K562 (cell line): ENCODE measurements around the gene BCL11A. TPM values are rescaled to one million over a fixed set of nuclear protein-coding genes. Genes with fewer than 3 reads are reported as not detected.

ENCODE experiments used
- ATAC-seq: fragments of 200-7000 bp; cut with Tn5 transposase; 3 replicates; pipeline ENCODE4 v1.9.1; 2020; ENCODE audit warnings: moderate library complexity
- BruUV-seq: library from RNA; stranded (reverse); fragments of 400-500 nt; replicated peaks from 2 replicates; lab custom pipeline; 2021; lab: Mats Ljungman, UMichigan
- CTCF ChIA-PET: fragments of 300-600 bp; formaldehyde crosslinking; extraction: SDS; loops from one replicate; lab custom pipeline; 2021; ENCODE audit warnings: low intra/inter-chr PET ratio; lab: Yijun Ruan, JAX
- POLR2A ChIA-PET: fragments of 300-600, 350-650 bp; sonication (Branson Sonifier 250); formaldehyde crosslinking; extraction: SDS; loops from one replicate; lab custom pipeline; 2021; ENCODE audit warnings: antibody characterized with exemption, inconsistent platforms; lab: Yijun Ruan, JAX
- DNase-seq, 4 experiments: peaks; one replicate each; pipeline versions ENCODE4 v3.0.0 to v3.0.0-alpha.2; 2011 to 2018; ENCODE audit warnings: low spot score in 3 of 4, mixed read lengths in 3 of 4; ENCODE audit errors: extremely low read depth in 1 of 4
- FAIRE-seq: peaks from 2 replicates; lab custom pipeline; 2011; peaks lifted over from hg19 to GRCh38; lab: Jason Lieb, UNC
- H2AFZ ChIP-seq: 2 replicates; pipeline ENCODE4 v1.6.0; 2011; ENCODE audit warnings: low read depth, low read length, control low read depth, inconsistent platforms
- H3K27ac ChIP-seq: fragments of 200-600 bp; 3 replicates; pipeline ENCODE4 v1.8.0; 2011; ENCODE audit warnings: low read depth, mild to moderate bottlenecking, control low read depth, inconsistent platforms, low read length, moderate library complexity, mixed read lengths; ENCODE audit errors: extremely low read depth
- H3K27me3 ChIP-seq, 2 experiments: fragments of 300-600 bp in 1 of 2; 2 replicates in 1 of 2; 3 replicates in 1 of 2; pipeline versions ENCODE4 v1.6.0 to v1.8.0; 2011; ENCODE audit warnings: inconsistent platforms in 2 of 2, low read length in 2 of 2, mild to moderate bottlenecking in 1 of 2, mixed read lengths in 1 of 2, moderate library complexity in 1 of 2; ENCODE audit not compliant: control insufficient read depth in 2 of 2, insufficient read depth in 2 of 2
- H3K36me3 ChIP-seq: fragments of 300-600 bp; 3 replicates; pipeline ENCODE4 v1.8.0; 2011; ENCODE audit warnings: mild to moderate bottlenecking, low read length, inconsistent platforms; ENCODE audit not compliant: control insufficient read depth, insufficient read depth
- H3K4me1 ChIP-seq, 2 experiments: fragments of 200-600 bp in 1 of 2; replicated peaks in 1 of 2; 2 replicates in 1 of 2; 3 replicates in 1 of 2; pipeline versions ENCODE4 v1.5.1 to v1.8.0; 2011; ENCODE audit warnings: inconsistent platforms in 2 of 2, low read length in 2 of 2, mild to moderate bottlenecking in 1 of 2, mixed read lengths in 1 of 2, moderate library complexity in 1 of 2; ENCODE audit not compliant: control insufficient read depth in 2 of 2, insufficient read depth in 2 of 2
- H3K4me2 ChIP-seq: 2 replicates; pipeline ENCODE4 v1.6.1; 2011; ENCODE audit warnings: low read length, control low read depth, inconsistent platforms, mixed read lengths; ENCODE audit not compliant: insufficient read depth
- H3K4me3 ChIP-seq: fragments of 200-600 bp; sonication (generic), shearing (Covaris generic); 2 replicates; pipeline ENCODE4 v1.5.1; 2016; ENCODE audit warnings: control low read depth, inconsistent platforms
- H3K79me2 ChIP-seq: fragments of 200-600 bp; 3 replicates; pipeline ENCODE4 v1.8.0; 2011; ENCODE audit warnings: low read length, inconsistent platforms; ENCODE audit not compliant: control insufficient read depth, insufficient read depth
- H3K9ac ChIP-seq, 2 experiments: 2 replicates each; pipeline versions ENCODE4 v1.6.0 to v1.6.1; 2011; ENCODE audit warnings: low read depth in 2 of 2, low read length in 2 of 2, control low read depth in 1 of 2, inconsistent platforms in 1 of 2, mild to moderate bottlenecking in 1 of 2, mixed read lengths in 1 of 2; ENCODE audit not compliant: insufficient read depth in 1 of 2
- H3K9me1 ChIP-seq: one replicate; pipeline ENCODE4 v1.6.0; 2011; ENCODE audit warnings: inconsistent platforms, mild to moderate bottlenecking, low read length, moderate library complexity; ENCODE audit not compliant: control insufficient read depth, insufficient read depth
- H3K9me3 ChIP-seq: replicated peaks from 2 replicates; pipeline ENCODE4 v1.5.1; 2011; ENCODE audit warnings: low read depth, low read length, inconsistent platforms; ENCODE audit not compliant: control insufficient read depth, insufficient read depth
- H4K20me1 ChIP-seq: replicated peaks from 2 replicates; pipeline ENCODE4 v1.6.1; 2011; ENCODE audit warnings: low read length, inconsistent platforms, mixed read lengths; ENCODE audit not compliant: control insufficient read depth, insufficient read depth
- HSF4 ChIP-seq: fragments of 250-450 bp; sonication (Bioruptor Pico); IDR thresholded peaks from 2 replicates; pipeline ENCODE4 v2.1.2; 2022; ENCODE audit warnings: mild to moderate bottlenecking, moderate library complexity, borderline replicate concordance
- IRF1 ChIP-seq: sonication (generic); formaldehyde crosslinking; IDR thresholded peaks from 2 replicates; pipeline ENCODE4 v1.8.0; 2022; ENCODE audit warnings: missing genetic modification reagents, mild to moderate bottlenecking, borderline replicate concordance
- RHOXF2B ChIP-seq: fragments of 250-450 bp; sonication (Bioruptor Pico); conservative IDR thresholded peaks from 2 replicates; pipeline ENCODE4 v1.5.1; 2021
- SFPQ ChIP-seq: fragments of 200-400 bp; formaldehyde crosslinking; IDR thresholded peaks from 2 replicates; pipeline ENCODE4 v1.6.1; 2017; ENCODE audit warnings: mild to moderate bottlenecking, low read depth, low read length, moderate library complexity
- SNIP1 ChIP-seq: fragments of 450-650 bp; IDR thresholded peaks from 2 replicates; pipeline ENCODE4 v1.7.1; 2017; ENCODE audit warnings: low read depth, mild to moderate bottlenecking
- SRSF9 ChIP-seq: fragments of 200-400 bp; formaldehyde crosslinking; IDR thresholded peaks from 2 replicates; pipeline ENCODE4 v1.6.1; 2017; ENCODE audit warnings: low read depth, low read length, borderline replicate concordance
- ZNF134 ChIP-seq: fragments of 250-450 bp; sonication (Bioruptor Pico); conservative IDR thresholded peaks from 2 replicates; pipeline ENCODE4 v1.4.0; 2020
- ZNF253 ChIP-seq: fragments of 250-450 bp; sonication (Bioruptor Pico); conservative IDR thresholded peaks from 2 replicates; pipeline ENCODE4 v1.6.1; 2021; ENCODE audit warnings: mild to moderate bottlenecking
- ZNF3 ChIP-seq: fragments of 250-450 bp; sonication (Bioruptor Pico); IDR thresholded peaks from 2 replicates; pipeline ENCODE4 v1.5.0; 2021; ENCODE audit warnings: mild to moderate bottlenecking, moderate library complexity
- ZNF512 ChIP-seq: IDR thresholded peaks from 2 replicates; pipeline ENCODE4 v1.6.1; 2016; ENCODE audit warnings: missing genetic modification characterization, missing compliant biosample characterization
- ZNF592 ChIP-seq: fragments of 450-650 bp; IDR thresholded peaks from 2 replicates; pipeline ENCODE4 v1.6.1; 2017; ENCODE audit warnings: antibody characterized with exemption, mild to moderate bottlenecking
- ZNF79 ChIP-seq: fragments of 250-450 bp; sonication (Bioruptor Pico); IDR thresholded peaks from 2 replicates; pipeline ENCODE4 v1.4.0; 2020; ENCODE audit warnings: low read depth, mild to moderate bottlenecking, moderate library complexity
- WGBS: fragments of 100-300 bp; shearing (Covaris generic); methylation state at CpG from one replicate; pipeline ENCODE4 v1.1.6; 2016; ENCODE audit warnings: low coverage, mixed read lengths; ENCODE audit not compliant: insufficient coverage; ENCODE audit errors: missing lambda C conversion rate; 5-methylcytosine and 5-hydroxymethylcytosine counted together
- in situ Hi-C: fragments of 300-500 bp; cut with MboI; formaldehyde crosslinking; loops from 4 replicates; pipeline ENCODE4 v1.15.0; 2018; ENCODE audit warnings: inconsistent platforms, mixed read lengths
- intact Hi-C: fragments of 100-400 bp; cut with micrococcal nuclease; formaldehyde crosslinking; loops from 2 replicates; pipeline ENCODE4 v1.14.2; 2022
- polyA plus RNA-seq, 8 experiments: library from polyadenylated mRNA; depleted of rRNA in 4 of 8; stranded (reverse) in 5 of 8; unstranded in 3 of 8; fragments of >200 nt; fragmentation: Nextera tagmentation in 2 of 8; fragmentation: Illumina TruSeq in 1 of 8; extraction: Ambion mirVana in 2 of 8; extraction: Trizol in 1 of 8; gene quantifications; 2 replicates each; pipeline versions ENCODE4 v1.2.1 to v1.2.3, GENCODE V29; 2011 to 2014; ENCODE audit warnings: inconsistent platforms in 1 of 8, missing spikeins in 1 of 8
- total RNA-seq, 7 experiments: library from RNA; depleted of rRNA in 6 of 7; stranded (reverse); fragments of >200 nt in 6 of 7; fragmentation: Illumina TruSeq in 2 of 7; extraction: Trizol in 2 of 7; gene quantifications; 2 replicates each; pipeline versions ENCODE4 v1.2.1 to v1.2.3, GENCODE V29; 2011 to 2021; ENCODE audit warnings: low replicate concordance in 1 of 7

Gene BCL11A
- total and polyA plus RNA-seq, 9 of the 15 experiments (the other 6 are each of a cell fraction or from before 2014, with no cell fraction given): 0.13 TPM; not detected in 8

GRCh38 chr2:60459851-60460250 is 93.6 kb downstream of the BCL11A start:
- Histone ChIP-seq H3K36me3 (no peaks in the 10 kb centered on the region), H3K79me2 (no peaks in the 10 kb centered on the region), H3K4me3 (no peak overlapping the region), H3K4me2 (no peak overlapping the region), H3K4me1 (peaks cover 0 to 11% of the 10 kb centered on the region in 2 experiments; a peak in 2 of 5 replicates), H3K9me1 (no peaks in the 10 kb centered on the region), H4K20me1 (no peaks in the 10 kb centered on the region), H3K27ac (no peak overlapping the region), H3K9ac (no peak overlapping the region), H3K27me3 (peaks cover 8 to 24% of the 10 kb centered on the region in 2 experiments; a peak in 4 of 5 replicates), H2AFZ (no peak overlapping the region), H3K9me3 (no peaks in the 10 kb centered on the region)
- no TSS peak for BruUV-seq
- ChIA-PET POLR2A (no interaction called here), CTCF (no interaction called here)
- no peak for DNase-seq
- in situ Hi-C loops (no loop called here), intact Hi-C loops (loop anchor here (2.0 kb wide), 1 partner anchor 25 kb away; no protein-coding TSS in a partner anchor)
- 0% methylated on average over 4 of the region's 5 CpGs for WGBS
- no peak for ATAC-seq
- FAIRE-seq: no peak
- TF ChIP-seq ZNF79 (CRISPR knock-in tag) (no peak), RHOXF2B (CRISPR knock-in tag) (no peak), ZNF3 (no peak), IRF1 (CRISPR knock-in tag) (no peak), SNIP1 (no peak), ZNF253 (CRISPR knock-in tag) (no peak), SRSF9 (no peak), HSF4 (CRISPR knock-in tag) (no peak), ZNF592 (no peak), ZNF512 (tag) (no peak), SFPQ (no peak), ZNF134 (CRISPR knock-in tag) (no peak)
